ENCODE results near the gene TBC1D9.
"Not testable (repeated sequence)": the region's sequence is repeated elsewhere in the genome, so short reads cannot be mapped to it uniquely, and the experiment has no call there.

TBC1D9 gene

GRCh38 chr4:140790171-140790570 is 34.0 kb upstream of the TBC1D9 start:
- no peak for TF ChIP-seq CTCF (IDR thresholded peaks at IDR 0.05; ENCODE audit: low read depth, low read length)
- H3K4me3 ChIP-seq (ENCODE audit: low read depth, low read length): no peak overlapping the region

DNA sequence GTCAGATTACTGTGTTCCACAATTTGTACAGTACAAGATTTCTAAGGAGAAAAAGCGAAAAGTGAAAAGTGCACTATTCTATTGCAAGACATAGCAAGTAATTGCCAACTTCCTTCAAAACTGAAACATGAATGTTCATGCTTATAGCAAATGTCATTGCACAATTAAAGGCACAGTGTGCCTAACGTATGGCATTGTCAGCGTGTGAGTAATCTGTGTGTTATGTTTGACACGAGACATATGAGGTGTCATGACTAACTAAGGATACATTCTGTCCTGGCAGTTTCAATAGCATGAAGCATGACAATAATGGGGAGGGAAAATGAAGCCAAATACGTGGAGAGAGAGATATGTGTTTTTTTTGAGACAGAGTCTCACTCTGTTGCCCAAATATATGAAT is 33.6 kb upstream of the TBC1D9 start:
- no peak overlapping the region for H3K4me3 ChIP-seq (ENCODE audit: low read depth, low read length)
- TF ChIP-seq CTCF (IDR thresholded peaks at IDR 0.05; ENCODE audit: low read depth, low read length): no peak

DNA sequence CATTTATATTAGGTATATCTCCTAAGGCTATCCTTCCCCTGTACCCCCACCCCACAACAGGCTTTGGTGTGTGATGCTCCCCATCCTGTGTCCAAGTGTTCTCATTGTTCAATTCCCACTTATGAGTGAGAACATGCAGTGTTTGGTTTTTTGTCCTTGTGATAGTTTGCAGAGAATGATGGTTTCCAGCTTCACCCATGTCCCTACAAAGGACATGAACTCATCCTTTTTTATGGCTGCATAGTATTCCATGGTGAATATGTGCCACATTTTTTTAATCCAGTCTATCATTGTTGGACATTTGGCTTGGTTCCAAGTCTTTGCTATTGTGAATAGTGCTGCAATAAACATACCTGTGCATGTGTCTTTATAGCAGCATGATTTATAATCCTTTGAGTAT is 26.6 kb upstream of the TBC1D9 start:
- H3K4me3 ChIP-seq (ENCODE audit: low read depth, low read length): not testable (repeated sequence)

DNA sequence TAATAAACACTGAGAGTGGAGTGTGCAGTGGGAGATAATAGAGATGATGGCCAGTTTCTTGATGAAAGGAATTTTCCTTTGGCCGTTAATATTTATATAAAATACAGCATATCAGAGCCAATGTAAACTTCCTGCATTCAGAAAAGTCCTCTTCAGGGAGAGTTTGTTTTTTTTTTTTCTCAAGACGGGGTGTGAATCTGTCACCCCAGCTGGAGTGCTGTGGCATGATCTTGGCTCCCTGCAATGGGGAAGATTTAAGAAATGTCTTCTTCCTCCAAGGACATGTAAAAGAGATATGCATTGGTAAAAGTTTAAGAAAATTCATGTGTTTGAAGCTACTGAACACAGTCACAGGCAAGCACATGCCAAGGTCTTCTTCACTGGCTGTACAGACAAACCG is 25.4 kb upstream of the TBC1D9 start:
- H3K4me3 ChIP-seq (ENCODE audit: low read depth, low read length): no peak overlapping the region
- no peak for TF ChIP-seq CTCF (IDR thresholded peaks at IDR 0.05; ENCODE audit: low read depth, low read length)

DNA sequence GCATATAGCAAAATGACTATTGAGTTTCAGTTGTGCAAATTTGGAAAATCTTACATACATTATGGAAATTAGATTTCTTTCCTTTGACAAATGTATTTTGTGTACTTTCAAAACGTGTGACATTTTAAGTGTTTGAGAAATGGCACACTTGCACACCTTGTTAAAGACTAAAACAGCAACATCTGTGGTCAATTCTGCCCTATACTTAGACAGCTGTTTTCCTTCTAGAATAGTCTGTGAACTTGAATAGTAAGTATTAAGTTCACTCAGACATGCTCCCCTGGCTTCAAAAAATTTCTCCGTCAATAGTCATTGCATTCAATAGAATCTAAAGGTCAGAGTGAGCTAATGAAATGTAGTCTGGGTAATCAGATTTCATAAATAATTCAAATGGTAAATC is 21.7 kb upstream of the TBC1D9 start:
- no peak overlapping the region for H3K4me3 ChIP-seq (ENCODE audit: low read depth, low read length)
- TF ChIP-seq CTCF (IDR thresholded peaks at IDR 0.05; ENCODE audit: low read depth, low read length): no peak

DNA sequence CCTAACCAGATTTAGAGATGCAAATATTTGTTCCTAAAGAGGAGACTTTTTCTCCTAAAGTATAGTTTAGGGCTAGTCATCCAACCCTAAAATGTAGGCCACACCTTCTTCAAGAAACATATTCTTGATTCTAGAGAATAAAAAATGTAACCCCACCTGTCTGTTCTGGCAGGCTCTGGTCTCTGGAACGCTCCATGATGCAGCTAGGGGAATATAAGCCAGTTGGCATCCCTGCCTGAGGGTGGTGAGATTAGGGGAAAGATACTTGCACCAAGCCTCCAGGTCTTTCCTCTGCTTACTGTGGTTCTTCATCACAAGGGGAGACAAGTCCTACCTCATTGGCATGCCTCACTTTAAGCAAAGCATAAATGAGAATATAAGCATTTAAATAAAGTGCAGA is 21.2 kb upstream of the TBC1D9 start:
- no peak overlapping the region for H3K4me3 ChIP-seq (ENCODE audit: low read depth, low read length)
- TF ChIP-seq CTCF (IDR thresholded peaks at IDR 0.05; ENCODE audit: low read depth, low read length): no peak

DNA sequence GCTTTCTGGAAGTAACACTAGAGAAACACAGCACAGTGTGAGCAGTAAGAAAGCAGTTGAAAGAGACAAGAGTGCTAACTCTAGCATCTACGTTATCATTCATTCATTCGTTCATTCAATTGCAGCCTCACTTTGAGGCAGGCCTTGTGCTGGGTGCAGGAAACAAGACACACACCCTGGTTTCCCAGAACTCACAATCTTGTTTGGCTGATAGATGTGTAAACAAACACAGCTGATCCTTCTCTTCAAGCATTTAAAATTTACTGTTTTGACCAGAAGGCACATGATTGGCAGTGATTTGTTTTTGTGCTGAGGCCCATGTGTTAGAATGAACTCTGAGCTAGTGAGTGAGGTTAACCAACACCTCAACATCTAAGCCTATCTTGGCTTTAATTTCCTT is 20.4 kb upstream of the TBC1D9 start:
- no peak overlapping the region for H3K4me3 ChIP-seq (ENCODE audit: low read depth, low read length)
- TF ChIP-seq CTCF (IDR thresholded peaks at IDR 0.05; ENCODE audit: low read depth, low read length): no peak

DNA sequence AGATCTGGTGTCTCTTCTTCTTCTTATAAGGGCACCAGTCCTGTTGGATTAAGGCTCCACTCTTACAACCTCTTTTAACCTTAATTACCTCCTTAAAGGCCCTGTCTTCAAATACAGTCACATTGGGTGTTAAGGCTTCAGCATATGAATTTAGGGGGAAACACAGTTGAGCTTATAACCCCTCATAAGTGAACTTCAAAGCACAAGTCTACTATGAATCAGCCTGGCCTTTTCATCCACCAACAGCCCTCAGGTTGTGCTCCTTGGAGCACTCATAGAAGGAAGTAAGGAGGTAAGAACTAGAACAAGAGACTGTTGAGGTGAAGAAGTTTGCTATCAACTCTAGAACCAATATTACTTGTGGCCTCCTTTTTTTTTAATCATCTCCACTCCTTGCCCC is 18.8 kb upstream of the TBC1D9 start:
- TF ChIP-seq CTCF (IDR thresholded peaks at IDR 0.05; ENCODE audit: low read depth, low read length): no peak

More for the DNA sequence above, 18.8 kb upstream of the TBC1D9 start:
- H3K4me3 ChIP-seq (ENCODE audit: low read depth, low read length): no peak overlapping the region

All from WI38 (cell line).